H1 (cell line): ENCODE results near the gene TTC8.

Source experiments
- CHD2 ChIP-seq: IDR thresholded peaks from 2 replicates; pipeline ENCODE4 v1.6.1; 2012; ENCODE audit warnings: low read length, improper control_type of control experiment
- EZH2 ChIP-seq: fragments of 200-600 bp; sonication (generic); IDR thresholded peaks from 2 replicates; pipeline ENCODE4 v1.7.1; 2012; ENCODE audit warnings: low read depth, mild to moderate bottlenecking, moderate library complexity, low read length, inconsistent platforms; ENCODE audit not compliant: severe bottlenecking
- TAF1 ChIP-seq: IDR thresholded peaks from 2 replicates; pipeline ENCODE4 v1.6.1; 2011; ENCODE audit warnings: mild to moderate bottlenecking, low read depth, low read length
- TF ChIP-seq, protein P1 (sequence below), 3 experiments: IDR thresholded peaks; 1 replicate in 2 of 3; 2 replicates in 1 of 3; pipeline versions ENCODE4 v1.5.1 to v1.6.1; 2011; ENCODE audit warnings: low read length in 3 of 3, mild to moderate bottlenecking in 3 of 3, inconsistent platforms in 2 of 3, low read depth in 1 of 3, moderate library complexity in 1 of 3; ENCODE audit not compliant: insufficient read depth in 1 of 3; ENCODE audit errors: control extremely low read depth in 1 of 3

DNA sequence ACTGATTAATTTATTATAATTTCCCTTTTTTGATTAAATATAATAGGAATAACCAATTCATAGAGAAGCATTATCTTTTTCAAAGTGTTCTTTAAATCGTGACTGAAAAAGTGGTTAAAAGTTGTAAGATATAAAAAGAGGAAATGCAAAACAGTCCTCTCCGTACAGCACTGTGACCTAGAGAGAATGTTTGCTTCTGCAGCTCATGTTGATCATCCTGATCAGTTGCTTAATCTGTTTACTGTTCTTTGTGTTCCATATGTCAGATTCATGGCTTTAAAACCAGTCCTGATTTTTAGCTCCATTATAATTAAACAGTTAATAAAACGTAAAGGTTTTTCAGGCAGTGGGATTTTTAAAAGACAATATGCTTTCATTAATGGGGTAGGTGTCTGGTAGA lies 4.7 kb downstream of the TTC8 start:
- TF ChIP-seq TAF1 (no peak), CHD2 (no peak), EZH2 (no peak)
- TF ChIP-seq, protein P1, sequence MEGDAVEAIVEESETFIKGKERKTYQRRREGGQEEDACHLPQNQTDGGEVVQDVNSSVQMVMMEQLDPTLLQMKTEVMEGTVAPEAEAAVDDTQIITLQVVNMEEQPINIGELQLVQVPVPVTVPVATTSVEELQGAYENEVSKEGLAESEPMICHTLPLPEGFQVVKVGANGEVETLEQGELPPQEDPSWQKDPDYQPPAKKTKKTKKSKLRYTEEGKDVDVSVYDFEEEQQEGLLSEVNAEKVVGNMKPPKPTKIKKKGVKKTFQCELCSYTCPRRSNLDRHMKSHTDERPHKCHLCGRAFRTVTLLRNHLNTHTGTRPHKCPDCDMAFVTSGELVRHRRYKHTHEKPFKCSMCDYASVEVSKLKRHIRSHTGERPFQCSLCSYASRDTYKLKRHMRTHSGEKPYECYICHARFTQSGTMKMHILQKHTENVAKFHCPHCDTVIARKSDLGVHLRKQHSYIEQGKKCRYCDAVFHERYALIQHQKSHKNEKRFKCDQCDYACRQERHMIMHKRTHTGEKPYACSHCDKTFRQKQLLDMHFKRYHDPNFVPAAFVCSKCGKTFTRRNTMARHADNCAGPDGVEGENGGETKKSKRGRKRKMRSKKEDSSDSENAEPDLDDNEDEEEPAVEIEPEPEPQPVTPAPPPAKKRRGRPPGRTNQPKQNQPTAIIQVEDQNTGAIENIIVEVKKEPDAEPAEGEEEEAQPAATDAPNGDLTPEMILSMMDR (IDR thresholded peaks at IDR 0.05; ENCODE audit: control extremely low read depth in 1 of 3, insufficient read depth in 1 of 3, low read depth in 1 of 3, low read length in 3 of 3), result no peak
